ENCODE measurements around the gene BCDIN3D. TPM values are rescaled to one million over a fixed set of nuclear protein-coding genes. Genes with fewer than 3 reads are reported as not detected.

BCDIN3D gene
- total and polyA plus RNA-seq, 9 donors, result 2.8 to 5.9 (median 4.7) TPM

- WGBS, 3 donors, result 30 to 34% (median 33%) methylated on average over 11 of the region's 11 CpGs
- Histone ChIP-seq H3K9me3 (no peaks in the 10 kb centered on the region), H3K27ac (peak overlapping the region in 1 of 2 donors; percentile 47), H3K36me3 (no peaks in the 10 kb centered on the region), H3K4me3 (no peak overlapping the region), H3K4me1 (ENCODE audit: insufficient read depth) (peaks cover 21% of the 10 kb centered on the region), H3K27me3 (no peaks in the 10 kb centered on the region)
- TF ChIP-seq EP300 (IDR thresholded peaks at IDR 0.05) (no peak), CTCF (IDR thresholded peaks at IDR 0.05) (no peak), POLR2A (IDR thresholded peaks at IDR 0.05) (no peak)
- intact Hi-C loops (cut with DNase I), result loop anchor here (1.0 to 10.0 kb wide), 7 partner anchors 80 to 207 kb away; partner anchors contain the start of genes ASIC1 (in 2 of the 4) and AQP5 (in 1 of the 4)
- DNase-seq, result peak in 1 of 5 donors; percentile 37
Observed at GRCh38 chr12:49867570-49868341, 24.9 kb upstream of the BCDIN3D start.

- DNase-seq, result peak; percentile 65 to 86 (median 85)
- Histone ChIP-seq H3K36me3 (no peaks in the 10 kb centered on the region), H3K27me3 (no peaks in the 10 kb centered on the region), H3K27ac (no peak overlapping the region), H3K9me3 (no peaks in the 10 kb centered on the region), H3K4me1 (ENCODE audit: insufficient read depth) (peaks cover 21% of the 10 kb centered on the region), H3K4me3 (no peak overlapping the region)
- intact Hi-C loops (cut with DNase I), result loop anchor here (1.0 to 10.0 kb wide), 7 partner anchors 80 to 208 kb away; partner anchors contain the start of genes ASIC1 (in 2 of the 4) and AQP5 (in 1 of the 4)
- 23 to 25% (median 25%) methylated on average over 19 of the region's 19 CpGs for WGBS, 3 donors
- TF ChIP-seq POLR2A (IDR thresholded peaks at IDR 0.05), result no peak
- peak; percentile 87 to 90 (median 88) for TF ChIP-seq CTCF (IDR thresholded peaks at IDR 0.05)
Observed at GRCh38 chr12:49866859-49867569, 24.1 kb upstream of the BCDIN3D start.

- no peak overlapping the region for H3K4me3 ChIP-seq
- peaks cover 21% of the 10 kb centered on the region for H3K4me1 ChIP-seq (ENCODE audit: insufficient read depth)
- H3K36me3 ChIP-seq, result no peaks in the 10 kb centered on the region
- DNase-seq, result no peak
- H3K9me3 ChIP-seq, result no peaks in the 10 kb centered on the region
- H3K27me3 ChIP-seq, result no peaks in the 10 kb centered on the region
- WGBS, 3 donors, result 66 to 77% (median 73%) methylated on average over 8 of the region's 8 CpGs
- no peak overlapping the region for H3K27ac ChIP-seq
- TF ChIP-seq POLR2A (IDR thresholded peaks at IDR 0.05) (no peak), CTCF (IDR thresholded peaks at IDR 0.05) (no peak), EP300 (IDR thresholded peaks at IDR 0.05) (no peak)
- intact Hi-C loops (cut with DNase I), result loop anchor here (5.0 to 10.0 kb wide), 6 partner anchors 82 to 209 kb away; partner anchors contain the start of genes ASIC1 (in 2 of the 4) and AQP5 (in 1 of the 4)
Observed at GRCh38 chr12:49865782-49866135, 22.9 kb upstream of the BCDIN3D start.

GRCh38 chr12:49865109-49865781 lies 22.3 kb upstream of the BCDIN3D start:
- intact Hi-C loops (cut with DNase I), result loop anchor here (5.0 to 10.0 kb wide), 6 partner anchors 82 to 210 kb away; partner anchors contain the start of genes ASIC1 (in 2 of the 4) and AQP5 (in 1 of the 4)
- Histone ChIP-seq H3K36me3 (no peaks in the 10 kb centered on the region), H3K4me1 (ENCODE audit: insufficient read depth) (peaks cover 21% of the 10 kb centered on the region), H3K9me3 (no peaks in the 10 kb centered on the region), H3K27me3 (no peaks in the 10 kb centered on the region), H3K4me3 (no peak overlapping the region), H3K27ac (no peak overlapping the region)
- TF ChIP-seq EP300 (IDR thresholded peaks at IDR 0.05), result no peak
- TF ChIP-seq CTCF (IDR thresholded peaks at IDR 0.05), result no peak
- TF ChIP-seq POLR2A (IDR thresholded peaks at IDR 0.05), result no peak
- 81 to 88% (median 82%) methylated on average over 13 of the region's 13 CpGs for WGBS, 3 donors
- no peak for DNase-seq
